ENCODE results near the gene NPAS3. TPM values are rescaled to one million over a fixed set of nuclear protein-coding genes. Genes with fewer than 3 reads are reported as not detected.

The NPAS3 gene
- total RNA-seq, 1 experiment from 2014 or later = 0.35 TPM

GRCh38 chr14:33674927-33675326, 736.2 kb downstream of the NPAS3 start:
- no peak overlapping the region for H3K4me3 Mint-ChIP-seq (ENCODE audit: unreplicated experiment)
- H3K36me3 Mint-ChIP-seq (ENCODE audit: insufficient read depth, unreplicated experiment) = no peaks in the 10 kb centered on the region
- POLR2A ChIA-PET = no interaction called here
- BruUV-seq (replicated peaks) = no TSS peak
- no peaks in the 10 kb centered on the region for H3K27me3 Mint-ChIP-seq (ENCODE audit: insufficient read depth, unreplicated experiment)
- intact Hi-C loops (cut with micrococcal nuclease) = no loop called here
- TF ChIP-seq, protein P1, sequence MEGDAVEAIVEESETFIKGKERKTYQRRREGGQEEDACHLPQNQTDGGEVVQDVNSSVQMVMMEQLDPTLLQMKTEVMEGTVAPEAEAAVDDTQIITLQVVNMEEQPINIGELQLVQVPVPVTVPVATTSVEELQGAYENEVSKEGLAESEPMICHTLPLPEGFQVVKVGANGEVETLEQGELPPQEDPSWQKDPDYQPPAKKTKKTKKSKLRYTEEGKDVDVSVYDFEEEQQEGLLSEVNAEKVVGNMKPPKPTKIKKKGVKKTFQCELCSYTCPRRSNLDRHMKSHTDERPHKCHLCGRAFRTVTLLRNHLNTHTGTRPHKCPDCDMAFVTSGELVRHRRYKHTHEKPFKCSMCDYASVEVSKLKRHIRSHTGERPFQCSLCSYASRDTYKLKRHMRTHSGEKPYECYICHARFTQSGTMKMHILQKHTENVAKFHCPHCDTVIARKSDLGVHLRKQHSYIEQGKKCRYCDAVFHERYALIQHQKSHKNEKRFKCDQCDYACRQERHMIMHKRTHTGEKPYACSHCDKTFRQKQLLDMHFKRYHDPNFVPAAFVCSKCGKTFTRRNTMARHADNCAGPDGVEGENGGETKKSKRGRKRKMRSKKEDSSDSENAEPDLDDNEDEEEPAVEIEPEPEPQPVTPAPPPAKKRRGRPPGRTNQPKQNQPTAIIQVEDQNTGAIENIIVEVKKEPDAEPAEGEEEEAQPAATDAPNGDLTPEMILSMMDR (IDR thresholded peaks at IDR 0.05; ENCODE audit: unreplicated experiment) = no peak
- H3K27ac Mint-ChIP-seq (ENCODE audit: low read depth, unreplicated experiment) = no peak overlapping the region
- H3K4me1 Mint-ChIP-seq (ENCODE audit: insufficient read depth, unreplicated experiment) = peaks cover 11% of the 10 kb centered on the region
- H3K9me3 Mint-ChIP-seq (ENCODE audit: unreplicated experiment) = no peaks in the 10 kb centered on the region
- no peak for DNase-seq (ENCODE audit: unreplicated experiment)
- CTCF ChIA-PET = no interaction called here

GRCh38 chr14:33675415-33676130, 736.9 kb downstream of the NPAS3 start:
- no TSS peak for BruUV-seq (replicated peaks)
- H3K36me3 Mint-ChIP-seq (ENCODE audit: insufficient read depth, unreplicated experiment) = no peaks in the 10 kb centered on the region
- no peaks in the 10 kb centered on the region for H3K9me3 Mint-ChIP-seq (ENCODE audit: unreplicated experiment)
- peaks cover 11% of the 10 kb centered on the region for H3K4me1 Mint-ChIP-seq (ENCODE audit: insufficient read depth, unreplicated experiment)
- H3K4me3 Mint-ChIP-seq (ENCODE audit: unreplicated experiment) = no peak overlapping the region
- H3K27ac Mint-ChIP-seq (ENCODE audit: low read depth, unreplicated experiment) = no peak overlapping the region
- intact Hi-C loops (cut with micrococcal nuclease) = loop anchor here (1.0 kb wide), 1 partner anchor 117 kb away; no protein-coding TSS in a partner anchor
- no peaks in the 10 kb centered on the region for H3K27me3 Mint-ChIP-seq (ENCODE audit: insufficient read depth, unreplicated experiment)
- CTCF ChIA-PET = interaction anchor here (0.6 to 2.2 kb wide), 7 partner anchors 21 to 626 kb away, joined by 3 to 9 read pairs (median 3); no protein-coding TSS in a partner anchor
- DNase-seq (ENCODE audit: unreplicated experiment) = no peak
- POLR2A ChIA-PET = no interaction called here
- TF ChIP-seq, protein P1 (IDR thresholded peaks at IDR 0.05; ENCODE audit: unreplicated experiment) = no peak

DNA sequence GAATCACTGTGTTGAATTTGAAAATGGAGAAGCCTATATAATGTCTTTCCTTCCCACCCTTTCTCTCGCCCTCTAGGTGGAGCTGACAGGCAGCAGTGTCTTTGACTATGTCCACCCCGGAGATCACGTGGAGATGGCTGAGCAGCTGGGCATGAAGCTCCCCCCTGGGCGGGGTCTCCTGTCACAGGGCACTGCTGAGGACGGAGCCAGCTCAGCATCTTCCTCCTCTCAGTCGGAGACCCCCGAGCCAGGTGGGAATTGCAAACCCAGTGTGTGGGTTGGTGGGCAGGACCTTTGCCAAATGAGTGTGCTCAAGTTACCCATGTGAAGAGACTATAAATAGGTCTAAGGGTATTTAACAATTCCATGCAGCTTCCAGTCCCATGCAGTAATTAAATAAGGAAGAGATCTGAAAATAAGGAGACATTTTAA, 737.5 kb downstream of the NPAS3 start:
- peak; percentile 61 for DNase-seq (ENCODE audit: unreplicated experiment)
- no TSS peak for BruUV-seq (replicated peaks)
- ChIA-PET CTCF (interaction anchor here (0.6 to 2.2 kb wide), 7 partner anchors 21 to 552 kb away, joined by 3 to 9 read pairs (median 3); no protein-coding TSS in a partner anchor), POLR2A (no interaction called here)
- TF ChIP-seq, protein P1 (IDR thresholded peaks at IDR 0.05; ENCODE audit: unreplicated experiment) = no peak
- intact Hi-C loops (cut with micrococcal nuclease) = loop anchor here (1.0 kb wide), 1 partner anchor 116 kb away; no protein-coding TSS in a partner anchor
- Mint-ChIP-seq H3K36me3 (ENCODE audit: insufficient read depth, unreplicated experiment) (no peaks in the 10 kb centered on the region), H3K4me1 (ENCODE audit: insufficient read depth, unreplicated experiment) (peaks cover 11% of the 10 kb centered on the region), H3K4me3 (ENCODE audit: unreplicated experiment) (no peak overlapping the region), H3K27ac (ENCODE audit: low read depth, unreplicated experiment) (no peak overlapping the region), H3K9me3 (ENCODE audit: unreplicated experiment) (no peaks in the 10 kb centered on the region), H3K27me3 (ENCODE audit: insufficient read depth, unreplicated experiment) (no peaks in the 10 kb centered on the region)

GRCh38 chr14:33676891-33677290, 738.2 kb downstream of the NPAS3 start:
- intact Hi-C loops (cut with micrococcal nuclease) = loop anchor here (1.0 kb wide), 1 partner anchor 115 kb away; no protein-coding TSS in a partner anchor
- Mint-ChIP-seq H3K27me3 (ENCODE audit: insufficient read depth, unreplicated experiment) (no peaks in the 10 kb centered on the region), H3K27ac (ENCODE audit: low read depth, unreplicated experiment) (no peak overlapping the region), H3K9me3 (ENCODE audit: unreplicated experiment) (no peaks in the 10 kb centered on the region), H3K4me3 (ENCODE audit: unreplicated experiment) (no peak overlapping the region), H3K4me1 (ENCODE audit: insufficient read depth, unreplicated experiment) (peaks cover 11% of the 10 kb centered on the region), H3K36me3 (ENCODE audit: insufficient read depth, unreplicated experiment) (no peaks in the 10 kb centered on the region)
- TF ChIP-seq, protein P1 (IDR thresholded peaks at IDR 0.05; ENCODE audit: unreplicated experiment) = no peak
- ChIA-PET CTCF (interaction anchor here (0.6 to 2.2 kb wide), 3 partner anchors 17 to 116 kb away, joined by 3 to 9 read pairs (median 6); no protein-coding TSS in a partner anchor), POLR2A (no interaction called here)
- BruUV-seq (replicated peaks) = no TSS peak
- no peak for DNase-seq (ENCODE audit: unreplicated experiment)
